ENCODE results near the gene NEK4.

The NEK4 gene

GRCh38 chr3:52813810-52814209 is 43.1 kb upstream of the NEK4 start (continued):
- TF ChIP-seq ZNF26 (tag by site-specific recombination; IDR thresholded peaks at IDR 0.05) (no peak), HIC1 (tag by site-specific recombination; IDR thresholded peaks at IDR 0.05) (no peak), ZFP69B (tag by site-specific recombination; IDR thresholded peaks at IDR 0.05) (no peak), GLI4 (tag by site-specific recombination; IDR thresholded peaks at IDR 0.05) (no peak), ZNF324 (tag by site-specific recombination; IDR thresholded peaks at IDR 0.05) (no peak), KLF1 (tag by site-specific recombination; IDR thresholded peaks at IDR 0.05) (no peak), ZNF146 (tag by site-specific recombination; IDR thresholded peaks at IDR 0.05) (no peak), BCL11A (tag by site-specific recombination; IDR thresholded peaks at IDR 0.05; ENCODE audit: low read depth) (no peak), RBAK (tag by site-specific recombination; IDR thresholded peaks at IDR 0.05) (no peak), ZNF335 (tag by site-specific recombination; conservative IDR thresholded peaks at IDR 0.05) (no peak), ZNF830 (tag by site-specific recombination; IDR thresholded peaks at IDR 0.05; ENCODE audit: low read depth) (no peak), ZNF48 (tag by site-specific recombination; IDR thresholded peaks at IDR 0.05) (no peak)

- Histone ChIP-seq H3K4me3 (ENCODE audit: low read depth, low read length) (no peak overlapping the region), H3K27ac (ENCODE audit: extremely low read depth, low read depth, low read length) (no peak overlapping the region), H3K36me3 (ENCODE audit: control insufficient read depth in 2 of 2, insufficient read depth in 1 of 2, low read length in 2 of 2) (no peaks in the 10 kb centered on the region), H3K4me1 (ENCODE audit: control insufficient read depth, insufficient read depth, low read length) (no peaks in the 10 kb centered on the region), H3K9me3 (ENCODE audit: control insufficient read depth, insufficient read depth, low read depth, low read length) (no peaks in the 10 kb centered on the region)
- ChIA-PET POLR2A (no interaction called here), CTCF (interaction anchor here (1.4 to 1.7 kb wide), 2 partner anchors 9 to 12 kb away, joined by 7 to 9 read pairs; no protein-coding TSS in a partner anchor)
- TF ChIP-seq FEZF1 (tag by site-specific recombination; IDR thresholded peaks at IDR 0.05) (no peak), ZNF133 (tag by site-specific recombination; IDR thresholded peaks at IDR 0.05) (no peak), ZNF37A (tag by site-specific recombination; IDR thresholded peaks at IDR 0.05) (no peak), ZFP69B (tag by site-specific recombination; IDR thresholded peaks at IDR 0.05) (no peak)
These were observed 40.8 kb upstream of the NEK4 start for GRCh38 chr3:52811452-52812011.

GRCh38 chr3:52810923-52811322 is 40.2 kb upstream of the NEK4 start:
- TF ChIP-seq ZNF529 (tag by site-specific recombination; IDR thresholded peaks at IDR 0.05; ENCODE audit: insufficient replicate concordance) (no peak), ZNF354C (tag by site-specific recombination; IDR thresholded peaks at IDR 0.05; ENCODE audit: borderline replicate concordance, low read depth) (no peak), ZSCAN18 (tag by site-specific recombination; IDR thresholded peaks at IDR 0.05) (no peak), ELK4 (IDR thresholded peaks at IDR 0.05; ENCODE audit: borderline replicate concordance, low read depth, low read length) (no peak), ZNF488 (tag by site-specific recombination; IDR thresholded peaks at IDR 0.05) (no peak), ZNF837 (tag by site-specific recombination; IDR thresholded peaks at IDR 0.05) (no peak), GLI2 (tag by site-specific recombination; IDR thresholded peaks at IDR 0.05; ENCODE audit: borderline replicate concordance, low read depth) (no peak), ZNF223 (tag by site-specific recombination; IDR thresholded peaks at IDR 0.05) (no peak), ZNF416 (tag by site-specific recombination; IDR thresholded peaks at IDR 0.05) (no peak), GLIS2 (tag by site-specific recombination; IDR thresholded peaks at IDR 0.05) (no peak), ZNF16 (tag by site-specific recombination; IDR thresholded peaks at IDR 0.05; ENCODE audit: low read depth) (no peak), ZNF571 (tag by site-specific recombination; IDR thresholded peaks at IDR 0.05) (no peak), BCL11A (tag by site-specific recombination; IDR thresholded peaks at IDR 0.05; ENCODE audit: low read depth) (no peak), ZNF169 (tag by site-specific recombination; IDR thresholded peaks at IDR 0.05) (no peak)
- H3K4me3 ChIP-seq (ENCODE audit: low read depth, low read length), result no peak overlapping the region
- CTCF ChIA-PET, result interaction anchor here (0.6 to 1.7 kb wide), 3 partner anchors 10 to 12 kb away, joined by 3 to 9 read pairs (median 7); no protein-coding TSS in a partner anchor
- H3K27ac ChIP-seq (ENCODE audit: extremely low read depth, low read depth, low read length), result no peak overlapping the region
- POLR2A ChIA-PET, result no interaction called here
- H3K36me3 ChIP-seq (ENCODE audit: control insufficient read depth in 2 of 2, insufficient read depth in 1 of 2, low read length in 2 of 2), result no peaks in the 10 kb centered on the region
- no peaks in the 10 kb centered on the region for H3K4me1 ChIP-seq (ENCODE audit: control insufficient read depth, insufficient read depth, low read length)
- H3K9me3 ChIP-seq (ENCODE audit: control insufficient read depth, insufficient read depth, low read depth, low read length), result no peaks in the 10 kb centered on the region
